NCI-H748 treated with DMSO at 0.1 percent for 48 hours (cell line): Measurements from ENCODE around the gene ATP2B1.
A peak's percentile ranks its signal among the peaks of the same experiment; 100 is the strongest.

Experiments used
- DNase-seq: peaks from one replicate; lab custom pipeline; 2025; lab: John Stamatoyannopoulos, UW

Gene ATP2B1

GRCh38 chr12:89589753-89590152, 118.9 kb downstream of the ATP2B1 start:
- no peak for DNase-seq

- DNase-seq = no peak
Observed at GRCh38 chr12:89578499-89578898, 130.1 kb downstream of the ATP2B1 start.

GRCh38 chr12:89576572-89577220, 131.9 kb downstream of the ATP2B1 start:
- no peak for DNase-seq

- no peak for DNase-seq
Observed at GRCh38 chr12:89575374-89575773, 133.3 kb downstream of the ATP2B1 start.

- no peak for DNase-seq
Observed at GRCh38 chr12:89574736-89575208, 133.9 kb downstream of the ATP2B1 start.

GRCh38 chr12:89573051-89573810, 135.4 kb downstream of the ATP2B1 start:
- DNase-seq = no peak

GRCh38 chr12:89571491-89572195, 137.0 kb downstream of the ATP2B1 start:
- DNase-seq = no peak

GRCh38 chr12:89568484-89568883, 140.2 kb downstream of the ATP2B1 start:
- no peak for DNase-seq

- DNase-seq = no peak
Observed at GRCh38 chr12:89567691-89568239, 140.9 kb downstream of the ATP2B1 start.

- DNase-seq = no peak
Observed at GRCh38 chr12:89566615-89567014, 142.0 kb downstream of the ATP2B1 start.

GRCh38 chr12:89565002-89565401, 143.6 kb downstream of the ATP2B1 start:
- no peak for DNase-seq

GRCh38 chr12:89559753-89560152, 148.9 kb downstream of the ATP2B1 start:
- no peak for DNase-seq

- no peak for DNase-seq
Observed at GRCh38 chr12:89556976-89557375, 151.7 kb downstream of the ATP2B1 start.

- no peak for DNase-seq
Observed at GRCh38 chr12:89552376-89552775, 156.3 kb downstream of the ATP2B1 start.

GRCh38 chr12:89551747-89552146, 156.9 kb downstream of the ATP2B1 start:
- DNase-seq = no peak

GRCh38 chr12:89547101-89547500, 161.5 kb downstream of the ATP2B1 start:
- DNase-seq = no peak

- no peak for DNase-seq
Observed at GRCh38 chr12:89546151-89546550, 162.5 kb downstream of the ATP2B1 start.

GRCh38 chr12:89544681-89545184, 163.9 kb downstream of the ATP2B1 start:
- peak; percentile 84 for DNase-seq

- DNase-seq = no peak
Observed at GRCh38 chr12:89544022-89544421, 164.6 kb downstream of the ATP2B1 start.

GRCh38 chr12:89542912-89543592, 165.6 kb downstream of the ATP2B1 start:
- peak; percentile 75 for DNase-seq

GRCh38 chr12:89542236-89542635, 166.4 kb downstream of the ATP2B1 start:
- no peak for DNase-seq

GRCh38 chr12:89540586-89540985, 168.1 kb downstream of the ATP2B1 start:
- no peak for DNase-seq
